ENCODE results near the gene APBA2. TPM values are rescaled to one million over a fixed set of nuclear protein-coding genes. Genes with fewer than 3 reads are reported as not detected.

APBA2 gene
- total and polyA plus RNA-seq, 7 donors, result 0.46 to 10.7 (median 1.5) TPM

DNA sequence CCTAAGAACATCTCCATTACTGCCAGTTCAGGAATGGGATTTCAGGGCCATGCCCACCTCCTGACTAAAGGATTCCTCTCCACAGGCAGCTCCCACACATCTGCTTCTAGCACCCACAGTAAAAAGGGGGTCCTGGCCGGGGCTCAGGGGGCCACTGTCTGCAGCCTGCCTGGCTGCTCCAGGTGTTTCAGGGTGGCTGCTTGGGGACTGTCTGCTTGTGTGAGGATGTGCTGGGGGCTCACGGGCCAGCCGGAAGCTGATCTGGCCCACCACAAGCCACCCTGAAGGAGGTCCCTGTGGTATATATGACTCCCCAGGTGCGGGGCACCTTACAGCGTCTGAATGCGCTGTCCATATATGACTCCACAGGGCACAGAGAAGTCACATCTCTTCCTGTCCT, 248.5 kb downstream of the APBA2 start:
- 86 to 95% methylated on average over 6 of the region's 6 CpGs for WGBS, 2 donors
- intact Hi-C loops (cut with DNase I), result no loop called here
- TF ChIP-seq, protein P1, sequence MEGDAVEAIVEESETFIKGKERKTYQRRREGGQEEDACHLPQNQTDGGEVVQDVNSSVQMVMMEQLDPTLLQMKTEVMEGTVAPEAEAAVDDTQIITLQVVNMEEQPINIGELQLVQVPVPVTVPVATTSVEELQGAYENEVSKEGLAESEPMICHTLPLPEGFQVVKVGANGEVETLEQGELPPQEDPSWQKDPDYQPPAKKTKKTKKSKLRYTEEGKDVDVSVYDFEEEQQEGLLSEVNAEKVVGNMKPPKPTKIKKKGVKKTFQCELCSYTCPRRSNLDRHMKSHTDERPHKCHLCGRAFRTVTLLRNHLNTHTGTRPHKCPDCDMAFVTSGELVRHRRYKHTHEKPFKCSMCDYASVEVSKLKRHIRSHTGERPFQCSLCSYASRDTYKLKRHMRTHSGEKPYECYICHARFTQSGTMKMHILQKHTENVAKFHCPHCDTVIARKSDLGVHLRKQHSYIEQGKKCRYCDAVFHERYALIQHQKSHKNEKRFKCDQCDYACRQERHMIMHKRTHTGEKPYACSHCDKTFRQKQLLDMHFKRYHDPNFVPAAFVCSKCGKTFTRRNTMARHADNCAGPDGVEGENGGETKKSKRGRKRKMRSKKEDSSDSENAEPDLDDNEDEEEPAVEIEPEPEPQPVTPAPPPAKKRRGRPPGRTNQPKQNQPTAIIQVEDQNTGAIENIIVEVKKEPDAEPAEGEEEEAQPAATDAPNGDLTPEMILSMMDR (IDR thresholded peaks at IDR 0.05), result no peak
- TF ChIP-seq EP300 (IDR thresholded peaks at IDR 0.05), result no peak
- TF ChIP-seq POLR2A (IDR thresholded peaks at IDR 0.05), result no peak
- no peak for TF ChIP-seq POLR2AphosphoS5 (IDR thresholded peaks at IDR 0.05)

DNA sequence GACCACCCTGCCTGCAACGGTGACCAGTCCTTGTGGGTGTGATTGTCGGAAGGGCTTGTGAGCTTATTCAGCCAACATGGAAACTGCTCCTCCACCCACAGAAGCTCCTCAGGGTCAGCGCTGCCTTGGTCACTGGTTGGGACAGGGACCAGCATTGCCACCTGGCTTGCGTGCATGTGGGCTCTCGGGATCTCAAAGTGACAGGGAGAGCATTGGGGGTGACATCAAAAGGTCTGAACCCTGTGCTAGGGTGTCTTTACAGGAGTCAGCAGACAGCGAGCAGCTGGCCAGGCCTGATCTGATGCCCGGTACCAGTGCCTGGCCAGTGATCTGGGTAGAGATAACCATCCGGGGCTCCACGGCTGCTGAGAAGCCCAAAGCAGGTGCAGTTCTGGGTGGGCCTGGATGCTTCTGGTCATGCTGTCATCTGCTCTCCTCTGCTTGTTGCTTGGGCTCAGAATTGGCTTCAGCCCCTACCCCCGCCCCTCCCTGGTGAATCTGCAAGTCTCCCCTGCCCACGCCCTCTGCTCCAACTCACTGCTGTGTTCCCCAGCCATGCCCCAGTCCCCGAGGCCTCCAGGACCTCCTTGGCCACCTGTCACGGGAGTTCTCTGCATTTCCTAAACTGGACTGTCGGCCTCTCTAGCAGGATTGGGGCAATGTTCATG, 249.0 kb downstream of the APBA2 start:
- no peak for DNase-seq
- Histone ChIP-seq H3K4me1 (peaks cover 0 to 4% (median 4%) of the 10 kb centered on the region in 4 donors), H3K27me3 (peaks cover 0 to 7% (median 3%) of the 10 kb centered on the region in 3 donors), H3K4me3 (no peak overlapping the region), H3K36me3 (no peaks in the 10 kb centered on the region), H3K27ac (no peak overlapping the region), H3K9me3 (no peaks in the 10 kb centered on the region)
- WGBS, 2 donors, result 81 to 91% methylated on average over 14 of the region's 14 CpGs
- intact Hi-C loops (cut with DNase I), result no loop called here
- TF ChIP-seq POLR2AphosphoS5 (IDR thresholded peaks at IDR 0.05) (no peak), EP300 (IDR thresholded peaks at IDR 0.05) (no peak), POLR2A (IDR thresholded peaks at IDR 0.05) (no peak)
- TF ChIP-seq, protein P1 (IDR thresholded peaks at IDR 0.05), result no peak

More for the DNA sequence above, 248.5 kb downstream of the APBA2 start:
- Histone ChIP-seq H3K9me3 (no peaks in the 10 kb centered on the region), H3K27ac (no peak overlapping the region), H3K4me1 (no peaks in the 10 kb centered on the region), H3K27me3 (peaks cover 0 to 1% (median 0%) of the 10 kb centered on the region in 3 donors), H3K36me3 (no peaks in the 10 kb centered on the region), H3K4me3 (no peak overlapping the region)
- DNase-seq, result peak; percentile 46

- no peak overlapping the region for H3K27ac ChIP-seq
- TF ChIP-seq POLR2A (IDR thresholded peaks at IDR 0.05) (no peak), EP300 (IDR thresholded peaks at IDR 0.05) (no peak), POLR2AphosphoS5 (IDR thresholded peaks at IDR 0.05) (no peak)
- TF ChIP-seq, protein P1 (IDR thresholded peaks at IDR 0.05), result no peak
- no peak for DNase-seq
- no peak overlapping the region for H3K4me3 ChIP-seq
- H3K9me3 ChIP-seq, result no peaks in the 10 kb centered on the region
- no peaks in the 10 kb centered on the region for H3K36me3 ChIP-seq
- intact Hi-C loops (cut with DNase I), result no loop called here
- H3K4me1 ChIP-seq, result peaks cover 0 to 9% (median 7%) of the 10 kb centered on the region in 4 donors
- WGBS, 2 donors, result 70 to 74% methylated on average over 6 of the region's 6 CpGs
- peaks cover 0 to 12% (median 3%) of the 10 kb centered on the region in 3 donors for H3K27me3 ChIP-seq
Observed at GRCh38 chr15:29135309-29135657, 249.5 kb downstream of the APBA2 start.

GRCh38 chr15:29135702-29136646, 250.2 kb downstream of the APBA2 start:
- TF ChIP-seq EP300 (IDR thresholded peaks at IDR 0.05) (no peak), POLR2A (IDR thresholded peaks at IDR 0.05) (no peak), POLR2AphosphoS5 (IDR thresholded peaks at IDR 0.05) (no peak)
- TF ChIP-seq, protein P1 (IDR thresholded peaks at IDR 0.05), result no peak
- H3K27me3 ChIP-seq, result peaks cover 0 to 19% (median 3%) of the 10 kb centered on the region in 3 donors
- no peaks in the 10 kb centered on the region for H3K36me3 ChIP-seq
- intact Hi-C loops (cut with DNase I), result no loop called here
- H3K27ac ChIP-seq, result no peak overlapping the region
- no peak overlapping the region for H3K4me3 ChIP-seq
- peak; percentile 57 for DNase-seq
- no peaks in the 10 kb centered on the region for H3K9me3 ChIP-seq
- peaks cover 0 to 13% (median 7%) of the 10 kb centered on the region in 4 donors for H3K4me1 ChIP-seq
- 91% methylated on average over 31 of the region's 31 CpGs for WGBS, 2 donors

Measured in sigmoid colon (tissue), 7 donors.